PFSK-1 (cell line): ENCODE results near the gene RSRC1.

Experiments used
- FOXP2 ChIP-seq: optimal IDR thresholded peaks from 2 replicates; pipeline ENCODE3; 2011; ENCODE audit warnings: borderline replicate concordance, control low read depth, inconsistent platforms; ENCODE audit not compliant: insufficient read depth; ENCODE audit errors: extremely low read length, extremely low read depth
- POLR2AphosphoS5 ChIP-seq: IDR thresholded peaks from 2 replicates; pipeline ENCODE4 v1.6.1; 2012; ENCODE audit warnings: low read depth, mild to moderate bottlenecking, control low read depth, low read length, moderate library complexity
- SIN3A ChIP-seq: IDR thresholded peaks from 2 replicates; pipeline ENCODE4 v1.6.1; 2012; ENCODE audit warnings: mild to moderate bottlenecking, low read length, moderate library complexity, borderline replicate concordance; ENCODE audit not compliant: insufficient read depth
- TAF1 ChIP-seq: IDR thresholded peaks from 2 replicates; pipeline ENCODE4 v1.6.1; 2012; ENCODE audit warnings: low read length, control low read depth, borderline replicate concordance; ENCODE audit not compliant: insufficient read depth
- TF ChIP-seq, protein P1 (sequence below), 2 experiments: IDR thresholded peaks; 2 replicates each; pipeline versions ENCODE4 v1.6.1 to v1.8.0; 2011 to 2012; ENCODE audit warnings: low read depth in 2 of 2, low read length in 2 of 2, control low read depth in 1 of 2, inconsistent platforms in 1 of 2, mild to moderate bottlenecking in 1 of 2, moderate library complexity in 1 of 2; ENCODE audit not compliant: insufficient read depth in 1 of 2

The RSRC1 gene

DNA sequence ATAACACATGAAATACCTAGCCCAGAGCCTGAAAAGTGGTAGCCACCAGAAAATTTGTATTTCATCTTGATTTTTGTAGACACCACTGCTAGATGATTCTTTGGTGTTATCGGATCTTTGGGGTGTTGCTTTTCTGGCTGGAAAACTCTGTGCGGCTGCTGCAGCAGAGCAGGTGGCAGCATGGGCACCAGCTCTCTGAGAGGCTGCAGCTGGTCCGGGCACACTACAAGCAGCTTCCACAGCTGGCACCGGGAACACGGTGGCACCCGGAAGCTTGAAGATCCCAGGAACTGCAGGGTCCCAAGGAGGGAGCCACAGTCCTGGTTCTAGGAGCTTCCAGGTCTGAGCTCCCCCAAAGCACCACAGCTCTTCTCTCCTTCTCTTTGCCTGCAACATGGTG, 249.4 kb downstream of the RSRC1 start:
- TF ChIP-seq POLR2AphosphoS5 (no peak), SIN3A (no peak), TAF1 (no peak), FOXP2 (no peak)
- TF ChIP-seq, protein P1, sequence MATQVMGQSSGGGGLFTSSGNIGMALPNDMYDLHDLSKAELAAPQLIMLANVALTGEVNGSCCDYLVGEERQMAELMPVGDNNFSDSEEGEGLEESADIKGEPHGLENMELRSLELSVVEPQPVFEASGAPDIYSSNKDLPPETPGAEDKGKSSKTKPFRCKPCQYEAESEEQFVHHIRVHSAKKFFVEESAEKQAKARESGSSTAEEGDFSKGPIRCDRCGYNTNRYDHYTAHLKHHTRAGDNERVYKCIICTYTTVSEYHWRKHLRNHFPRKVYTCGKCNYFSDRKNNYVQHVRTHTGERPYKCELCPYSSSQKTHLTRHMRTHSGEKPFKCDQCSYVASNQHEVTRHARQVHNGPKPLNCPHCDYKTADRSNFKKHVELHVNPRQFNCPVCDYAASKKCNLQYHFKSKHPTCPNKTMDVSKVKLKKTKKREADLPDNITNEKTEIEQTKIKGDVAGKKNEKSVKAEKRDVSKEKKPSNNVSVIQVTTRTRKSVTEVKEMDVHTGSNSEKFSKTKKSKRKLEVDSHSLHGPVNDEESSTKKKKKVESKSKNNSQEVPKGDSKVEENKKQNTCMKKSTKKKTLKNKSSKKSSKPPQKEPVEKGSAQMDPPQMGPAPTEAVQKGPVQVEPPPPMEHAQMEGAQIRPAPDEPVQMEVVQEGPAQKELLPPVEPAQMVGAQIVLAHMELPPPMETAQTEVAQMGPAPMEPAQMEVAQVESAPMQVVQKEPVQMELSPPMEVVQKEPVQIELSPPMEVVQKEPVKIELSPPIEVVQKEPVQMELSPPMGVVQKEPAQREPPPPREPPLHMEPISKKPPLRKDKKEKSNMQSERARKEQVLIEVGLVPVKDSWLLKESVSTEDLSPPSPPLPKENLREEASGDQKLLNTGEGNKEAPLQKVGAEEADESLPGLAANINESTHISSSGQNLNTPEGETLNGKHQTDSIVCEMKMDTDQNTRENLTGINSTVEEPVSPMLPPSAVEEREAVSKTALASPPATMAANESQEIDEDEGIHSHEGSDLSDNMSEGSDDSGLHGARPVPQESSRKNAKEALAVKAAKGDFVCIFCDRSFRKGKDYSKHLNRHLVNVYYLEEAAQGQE (IDR thresholded peaks at IDR 0.05; ENCODE audit: insufficient read depth in 1 of 2, low read depth in 2 of 2, low read length in 2 of 2): no peak

DNA sequence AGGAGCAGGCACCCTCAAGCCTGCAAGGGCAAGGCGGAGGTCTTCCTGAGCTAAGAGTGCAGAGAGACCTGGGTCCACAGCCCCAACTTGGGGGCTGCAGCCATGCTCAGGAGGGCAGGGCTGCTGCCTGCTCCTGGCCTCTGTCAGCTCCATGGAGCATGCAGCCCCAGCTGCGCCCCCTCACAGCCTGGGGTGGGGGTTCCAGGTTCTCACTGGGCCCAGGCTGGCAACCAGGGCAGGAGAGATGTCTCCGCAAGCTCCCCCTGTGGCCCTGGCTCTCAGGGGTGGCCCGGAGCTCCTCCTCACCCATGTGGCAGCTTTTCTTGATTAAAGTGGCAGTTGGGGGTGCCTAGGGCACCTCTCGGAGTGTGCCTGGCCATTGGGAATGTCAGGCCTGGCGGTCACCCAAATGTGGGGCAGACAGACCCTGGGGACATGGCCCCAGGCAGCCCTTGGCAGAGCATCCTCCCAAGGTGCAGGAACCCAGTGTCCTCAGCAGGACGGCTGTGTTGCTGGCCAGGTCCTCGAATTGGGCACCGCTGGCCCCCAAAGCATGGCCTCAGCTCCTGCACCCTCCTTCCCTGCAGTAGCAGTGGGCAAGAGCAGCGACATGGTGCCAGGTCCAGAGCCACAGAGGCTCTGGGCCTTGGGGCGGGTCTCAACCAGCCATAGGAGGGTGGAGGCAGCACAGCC, 251.0 kb downstream of the RSRC1 start:
- TF ChIP-seq, protein P1 (IDR thresholded peaks at IDR 0.05; ENCODE audit: insufficient read depth in 1 of 2, low read depth in 2 of 2, low read length in 2 of 2): no peak
- TF ChIP-seq SIN3A (no peak), POLR2AphosphoS5 (no peak), FOXP2 (no peak), TAF1 (no peak)

DNA sequence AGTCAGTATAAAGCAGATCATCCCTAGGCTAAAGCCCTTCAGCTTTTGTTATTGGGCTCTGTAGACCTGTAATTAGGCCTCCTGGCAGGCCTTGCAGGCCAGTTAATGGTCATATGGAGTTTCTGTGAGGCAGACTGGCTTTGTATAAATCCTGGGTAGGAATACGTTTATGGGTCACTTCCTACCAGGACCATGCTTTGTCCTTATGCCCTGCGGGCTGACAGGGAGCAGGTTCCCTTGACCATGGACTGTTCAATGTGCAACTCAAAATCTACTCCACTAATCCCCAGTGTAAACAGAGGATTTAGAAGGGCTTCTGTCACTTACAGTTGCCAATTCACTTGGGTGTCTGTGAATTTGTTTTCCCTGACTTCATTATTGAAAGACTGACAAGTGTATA, 258.4 kb downstream of the RSRC1 start:
- TF ChIP-seq TAF1: no peak
- TF ChIP-seq, protein P1 (IDR thresholded peaks at IDR 0.05; ENCODE audit: insufficient read depth in 1 of 2, low read depth in 2 of 2, low read length in 2 of 2): no peak
- no peak for TF ChIP-seq SIN3A
- TF ChIP-seq FOXP2: no peak
- TF ChIP-seq POLR2AphosphoS5: no peak

DNA sequence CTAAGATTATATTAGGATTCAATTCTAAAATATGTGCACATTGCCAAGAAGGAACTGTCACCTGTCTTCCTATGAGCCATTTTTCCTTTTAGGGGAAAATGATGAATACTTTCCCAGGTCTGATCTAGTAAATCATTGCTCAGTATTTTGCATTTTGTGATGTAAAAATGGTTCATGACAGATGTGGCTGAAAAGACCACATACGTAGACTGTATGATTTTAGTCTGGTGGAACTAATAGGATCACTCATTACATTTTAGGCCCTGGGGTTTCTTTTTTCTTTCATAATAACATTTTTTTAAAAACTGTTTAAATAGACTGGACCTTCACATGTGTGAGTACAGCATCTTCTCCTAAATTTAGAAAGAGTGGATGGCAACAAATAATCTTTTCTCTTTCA, 259.4 kb downstream of the RSRC1 start:
- TF ChIP-seq FOXP2: no peak
- TF ChIP-seq SIN3A: no peak
- TF ChIP-seq POLR2AphosphoS5: no peak
- TF ChIP-seq, protein P1 (IDR thresholded peaks at IDR 0.05; ENCODE audit: insufficient read depth in 1 of 2, low read depth in 2 of 2, low read length in 2 of 2): no peak
- TF ChIP-seq TAF1: no peak
